Mesothelial cell of epicardium (in vitro differentiated cells): ENCODE data around the gene AQP4. TPM values are rescaled to one million over a fixed set of nuclear protein-coding genes. Genes with fewer than 3 reads are reported as not detected.

Source experiments
- DNase-seq, 2 experiments: peaks; one replicate each; pipeline ENCODE4 v3.0.0; 2021; ENCODE audit warnings: low spot score in 2 of 2; ENCODE audit not compliant: unreplicated experiment in 2 of 2
- H3K27ac Mint-ChIP-seq: 2 replicates; pipeline ENCODE4 v1.8.0; 2021; ENCODE audit warnings: mixed read lengths
- H3K27me3 Mint-ChIP-seq: 2 replicates; pipeline ENCODE4 v1.8.0; 2021; ENCODE audit warnings: low read depth, mixed read lengths
- H3K36me3 Mint-ChIP-seq: 2 replicates; pipeline ENCODE4 v1.8.0; 2021; ENCODE audit warnings: mixed read lengths
- H3K4me1 Mint-ChIP-seq: 2 replicates; pipeline ENCODE4 v1.8.0; 2021; ENCODE audit warnings: mixed read lengths
- H3K4me3 Mint-ChIP-seq: 2 replicates; pipeline ENCODE4 v1.8.0; 2021; ENCODE audit warnings: mild to moderate bottlenecking, moderate library complexity, mixed read lengths
- H3K9me3 Mint-ChIP-seq: 2 replicates; pipeline ENCODE4 v1.8.0; 2021; ENCODE audit warnings: mixed read lengths
- total RNA-seq: library from RNA; stranded (reverse); gene quantifications from 3 replicates; pipeline ENCODE4 v1.2.1, GENCODE V29; 2021
- TF ChIP-seq, protein P1 (sequence below): fragments of 200-600 bp; sonication (generic); IDR thresholded peaks from one replicate; pipeline ENCODE4 v1.5.0; 2021; ENCODE audit warnings: antibody characterized with exemption; ENCODE audit not compliant: unreplicated experiment

Gene AQP4
- total RNA-seq, 1 donor from 2014 or later: 0.51 TPM

DNA sequence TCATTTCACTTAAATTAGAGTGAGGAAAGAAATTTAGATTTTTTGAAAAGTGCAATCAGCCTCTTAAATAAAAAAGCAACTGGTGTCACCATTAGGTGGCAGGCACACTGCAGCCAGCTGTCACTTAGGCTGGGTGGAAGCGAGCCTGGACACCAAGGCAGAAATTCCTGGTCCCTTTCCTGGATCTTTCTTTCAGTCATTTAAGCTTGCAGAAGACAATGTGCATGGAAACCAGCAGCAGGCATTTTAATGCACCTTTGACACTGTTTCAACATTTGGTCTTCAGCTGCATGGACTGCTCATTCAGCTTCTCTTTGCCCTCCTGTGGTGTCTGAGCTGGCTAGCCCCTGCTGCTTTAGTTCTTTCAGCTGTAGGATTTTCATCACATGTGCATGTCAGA, 61.0 kb downstream of the AQP4 start:
- Mint-ChIP-seq H3K4me3 (no peak overlapping the region), H3K27ac (no peak overlapping the region), H3K27me3 (no peaks in the 10 kb centered on the region), H3K4me1 (peaks cover 4% of the 10 kb centered on the region), H3K36me3 (peaks cover 4% of the 10 kb centered on the region), H3K9me3 (peaks cover 20% of the 10 kb centered on the region)
- TF ChIP-seq, protein P1, sequence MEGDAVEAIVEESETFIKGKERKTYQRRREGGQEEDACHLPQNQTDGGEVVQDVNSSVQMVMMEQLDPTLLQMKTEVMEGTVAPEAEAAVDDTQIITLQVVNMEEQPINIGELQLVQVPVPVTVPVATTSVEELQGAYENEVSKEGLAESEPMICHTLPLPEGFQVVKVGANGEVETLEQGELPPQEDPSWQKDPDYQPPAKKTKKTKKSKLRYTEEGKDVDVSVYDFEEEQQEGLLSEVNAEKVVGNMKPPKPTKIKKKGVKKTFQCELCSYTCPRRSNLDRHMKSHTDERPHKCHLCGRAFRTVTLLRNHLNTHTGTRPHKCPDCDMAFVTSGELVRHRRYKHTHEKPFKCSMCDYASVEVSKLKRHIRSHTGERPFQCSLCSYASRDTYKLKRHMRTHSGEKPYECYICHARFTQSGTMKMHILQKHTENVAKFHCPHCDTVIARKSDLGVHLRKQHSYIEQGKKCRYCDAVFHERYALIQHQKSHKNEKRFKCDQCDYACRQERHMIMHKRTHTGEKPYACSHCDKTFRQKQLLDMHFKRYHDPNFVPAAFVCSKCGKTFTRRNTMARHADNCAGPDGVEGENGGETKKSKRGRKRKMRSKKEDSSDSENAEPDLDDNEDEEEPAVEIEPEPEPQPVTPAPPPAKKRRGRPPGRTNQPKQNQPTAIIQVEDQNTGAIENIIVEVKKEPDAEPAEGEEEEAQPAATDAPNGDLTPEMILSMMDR: no peak
- DNase-seq: no peak

- Mint-ChIP-seq H3K27ac (no peak overlapping the region), H3K4me1 (peaks cover 4% of the 10 kb centered on the region)
Measured at GRCh38 chr18:26803643-26804042, 61.9 kb downstream of the AQP4 start.

GRCh38 chr18:26802330-26803200, 62.9 kb downstream of the AQP4 start:
- no peaks in the 10 kb centered on the region for H3K27me3 Mint-ChIP-seq
- peaks cover 9% of the 10 kb centered on the region for H3K36me3 Mint-ChIP-seq
- peaks cover 4% of the 10 kb centered on the region for H3K4me1 Mint-ChIP-seq
- H3K27ac Mint-ChIP-seq: no peak overlapping the region
- no peak for DNase-seq
- H3K4me3 Mint-ChIP-seq: no peak overlapping the region
- TF ChIP-seq, protein P1: no peak
- peaks cover 35% of the 10 kb centered on the region for H3K9me3 Mint-ChIP-seq

More at GRCh38 chr18:26803643-26804042, 61.9 kb downstream of the AQP4 start:
- TF ChIP-seq, protein P1: no peak
- no peak overlapping the region for H3K4me3 Mint-ChIP-seq
- H3K9me3 Mint-ChIP-seq: peaks cover 28% of the 10 kb centered on the region
- no peak for DNase-seq
- peaks cover 9% of the 10 kb centered on the region for H3K36me3 Mint-ChIP-seq
- H3K27me3 Mint-ChIP-seq: no peaks in the 10 kb centered on the region
